ENCODE results near the gene PAIP1. TPM values are rescaled to one million over a fixed set of nuclear protein-coding genes. Genes with fewer than 3 reads are reported as not detected.

Gene PAIP1
- total and polyA plus RNA-seq, 10 donors: 24.9 to 65.2 (median 43.8) TPM

DNA sequence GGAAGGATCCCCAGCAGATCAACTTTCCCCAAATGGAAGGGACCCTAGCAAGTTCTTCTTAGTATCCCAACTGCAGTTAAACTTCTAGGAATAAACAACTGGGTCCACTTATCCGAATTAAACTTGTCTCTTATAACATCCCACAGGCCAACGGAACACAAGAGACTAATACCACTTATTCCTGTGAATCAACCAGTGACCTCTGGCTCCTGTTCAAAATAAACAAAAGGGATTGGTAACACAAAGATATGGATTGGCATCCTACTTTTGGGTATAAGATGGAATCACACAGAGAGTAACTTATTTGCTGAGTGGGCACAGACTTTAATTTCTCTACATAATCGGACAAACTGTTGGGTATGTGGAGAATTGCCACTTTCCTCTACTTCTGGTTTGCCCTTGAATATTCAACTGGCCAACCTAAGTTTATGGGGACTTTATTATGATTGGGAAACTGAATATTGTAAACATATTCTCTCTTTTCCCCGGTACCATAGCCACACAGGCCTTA lies 12.4 kb upstream of the PAIP1 start:
- Histone ChIP-seq H3K4me3 (no peak overlapping the region), H3K9me3 (no peaks in the 10 kb centered on the region), H3K27me3 (replicated peaks in 1 of 7) (no peaks in the 10 kb centered on the region), H3K4me1 (no peaks in the 10 kb centered on the region), H3K27ac (no peak overlapping the region), H3K36me3 (no peaks in the 10 kb centered on the region)
- DNase-seq: no peak
- intact Hi-C loops (cut with DNase I; ENCODE audit: low total_unique reads): no loop called here
- TF ChIP-seq, protein P1, sequence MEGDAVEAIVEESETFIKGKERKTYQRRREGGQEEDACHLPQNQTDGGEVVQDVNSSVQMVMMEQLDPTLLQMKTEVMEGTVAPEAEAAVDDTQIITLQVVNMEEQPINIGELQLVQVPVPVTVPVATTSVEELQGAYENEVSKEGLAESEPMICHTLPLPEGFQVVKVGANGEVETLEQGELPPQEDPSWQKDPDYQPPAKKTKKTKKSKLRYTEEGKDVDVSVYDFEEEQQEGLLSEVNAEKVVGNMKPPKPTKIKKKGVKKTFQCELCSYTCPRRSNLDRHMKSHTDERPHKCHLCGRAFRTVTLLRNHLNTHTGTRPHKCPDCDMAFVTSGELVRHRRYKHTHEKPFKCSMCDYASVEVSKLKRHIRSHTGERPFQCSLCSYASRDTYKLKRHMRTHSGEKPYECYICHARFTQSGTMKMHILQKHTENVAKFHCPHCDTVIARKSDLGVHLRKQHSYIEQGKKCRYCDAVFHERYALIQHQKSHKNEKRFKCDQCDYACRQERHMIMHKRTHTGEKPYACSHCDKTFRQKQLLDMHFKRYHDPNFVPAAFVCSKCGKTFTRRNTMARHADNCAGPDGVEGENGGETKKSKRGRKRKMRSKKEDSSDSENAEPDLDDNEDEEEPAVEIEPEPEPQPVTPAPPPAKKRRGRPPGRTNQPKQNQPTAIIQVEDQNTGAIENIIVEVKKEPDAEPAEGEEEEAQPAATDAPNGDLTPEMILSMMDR (IDR thresholded peaks at IDR 0.05 in 8 of 11, conservative IDR thresholded peaks at IDR 0.05 in 3 of 11): no peak
- no peak for TF ChIP-seq POLR2A (IDR thresholded peaks at IDR 0.05)
- TF ChIP-seq POLR2AphosphoS5 (IDR thresholded peaks at IDR 0.05): no peak
- 93 to 97% (median 94%) methylated on average over 4 of the region's 4 CpGs for WGBS, 5 donors

DNA sequence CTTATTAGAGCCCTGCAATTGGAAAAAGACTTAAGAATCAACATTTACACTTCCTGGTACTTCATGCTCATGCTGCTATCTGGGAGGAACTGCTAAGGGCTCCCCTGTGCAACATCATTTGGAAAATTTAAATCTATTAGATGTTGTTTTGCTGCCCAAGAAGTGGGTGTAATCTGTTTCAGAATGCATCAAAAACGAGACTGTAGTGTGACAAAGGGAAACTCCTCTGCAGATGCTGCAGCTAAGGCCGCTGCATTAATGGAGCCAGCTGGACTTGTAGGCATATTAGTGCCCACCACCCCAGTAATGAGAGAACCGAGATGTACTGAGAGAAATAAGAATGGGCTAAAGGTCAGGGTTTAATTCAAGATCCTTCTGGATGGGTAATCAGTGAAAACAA lies 11.1 kb upstream of the PAIP1 start:
- Histone ChIP-seq H3K9me3 (no peaks in the 10 kb centered on the region), H3K27me3 (replicated peaks in 1 of 7) (no peaks in the 10 kb centered on the region), H3K36me3 (no peaks in the 10 kb centered on the region), H3K4me3 (no peak overlapping the region), H3K27ac (no peak overlapping the region), H3K4me1 (no peaks in the 10 kb centered on the region)
- 73 to 86% (median 77%) methylated on average over 3 of the region's 3 CpGs for WGBS, 5 donors
- no peak for DNase-seq
- intact Hi-C loops (cut with DNase I; ENCODE audit: low total_unique reads): no loop called here
- TF ChIP-seq POLR2AphosphoS5 (IDR thresholded peaks at IDR 0.05): no peak
- TF ChIP-seq, protein P1 (IDR thresholded peaks at IDR 0.05 in 8 of 11, conservative IDR thresholded peaks at IDR 0.05 in 3 of 11): no peak
- no peak for TF ChIP-seq POLR2A (IDR thresholded peaks at IDR 0.05)

DNA sequence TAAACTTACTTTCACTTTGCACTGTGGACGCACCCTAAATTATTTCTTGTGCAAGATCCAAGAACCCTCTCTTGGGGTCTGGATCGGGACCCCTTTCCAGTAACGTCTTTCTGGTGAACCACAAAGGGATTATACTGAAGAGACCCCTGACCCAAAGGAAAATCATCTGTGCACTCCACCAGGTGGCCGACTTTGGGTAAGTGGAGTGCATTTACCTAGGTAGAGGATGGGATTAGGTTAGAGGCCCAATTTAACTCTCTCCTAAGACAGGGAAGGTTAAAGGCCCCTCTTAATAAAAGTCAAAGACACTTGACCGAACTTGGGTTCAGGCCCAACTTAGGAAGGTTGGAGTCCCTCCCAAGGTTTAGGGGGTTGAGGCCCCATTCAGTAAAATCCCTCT lies 8.2 kb upstream of the PAIP1 start:
- Histone ChIP-seq H3K36me3 (no peaks in the 10 kb centered on the region), H3K4me3 (no peak overlapping the region), H3K4me1 (no peaks in the 10 kb centered on the region), H3K27me3 (replicated peaks in 1 of 7) (no peaks in the 10 kb centered on the region), H3K9me3 (no peaks in the 10 kb centered on the region), H3K27ac (no peak overlapping the region)
- DNase-seq: no peak
- TF ChIP-seq, protein P1 (IDR thresholded peaks at IDR 0.05 in 8 of 11, conservative IDR thresholded peaks at IDR 0.05 in 3 of 11): no peak
- TF ChIP-seq POLR2A (IDR thresholded peaks at IDR 0.05) (no peak), POLR2AphosphoS5 (IDR thresholded peaks at IDR 0.05) (no peak)
- 87 to 94% (median 91%) methylated on average over 5 of the region's 5 CpGs for WGBS, 5 donors
- intact Hi-C loops (cut with DNase I; ENCODE audit: low total_unique reads): no loop called here

DNA sequence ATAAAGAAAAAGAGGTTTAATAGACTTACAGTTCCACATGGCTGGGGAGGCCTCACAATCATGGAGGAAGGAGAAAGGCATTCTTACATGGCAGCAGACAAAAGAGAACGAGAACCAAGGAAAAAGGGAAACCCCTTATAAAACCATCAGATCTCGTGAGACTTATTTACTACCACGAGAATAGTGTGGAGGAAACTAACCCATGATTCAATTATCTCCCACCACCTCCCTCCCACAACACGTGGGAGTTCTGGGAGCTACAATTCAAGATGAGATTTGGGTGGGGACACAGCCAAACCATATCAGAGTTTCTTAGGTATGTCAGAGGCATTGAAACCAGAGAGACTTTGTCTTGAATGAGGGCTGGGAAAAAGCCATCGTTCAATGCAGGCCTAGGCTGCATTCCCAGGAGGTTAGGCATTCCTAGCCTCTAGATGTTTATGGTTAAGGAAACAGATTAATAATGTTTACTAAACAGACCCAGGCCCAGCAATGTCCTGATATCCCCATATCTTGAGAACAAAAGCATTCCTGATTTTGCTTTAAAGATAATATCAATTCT lies 7.5 kb upstream of the PAIP1 start:
- Histone ChIP-seq H3K4me3 (no peak overlapping the region), H3K27me3 (replicated peaks in 1 of 7) (no peaks in the 10 kb centered on the region), H3K27ac (no peak overlapping the region), H3K9me3 (no peaks in the 10 kb centered on the region), H3K36me3 (no peaks in the 10 kb centered on the region), H3K4me1 (no peaks in the 10 kb centered on the region)
- no peak for TF ChIP-seq POLR2A (IDR thresholded peaks at IDR 0.05)
- TF ChIP-seq POLR2AphosphoS5 (IDR thresholded peaks at IDR 0.05): no peak
- TF ChIP-seq, protein P1 (IDR thresholded peaks at IDR 0.05 in 8 of 11, conservative IDR thresholded peaks at IDR 0.05 in 3 of 11): no peak
- 51 to 67% (median 59%) methylated on average over 5 of the region's 5 CpGs for WGBS, 5 donors
- DNase-seq: no peak
- intact Hi-C loops (cut with DNase I; ENCODE audit: low total_unique reads): no loop called here
